GM20000 (cell line): ENCODE data around the gene DUSP18.

Experiments
- DNase-seq: peaks from one replicate; pipeline ENCODE4 v3.0.0; 2012; ENCODE audit warnings: low spot score
- TF ChIP-seq, protein P1 (sequence below): IDR thresholded peaks from 2 replicates; pipeline ENCODE4 v1.5.1; 2012; ENCODE audit warnings: mild to moderate bottlenecking, control low read depth; ENCODE audit errors: extremely low read depth, missing control alignments

DUSP18 gene

GRCh38 chr22:30647536-30647935 is 20.1 kb downstream of the DUSP18 start:
- DNase-seq: no peak
- TF ChIP-seq, protein P1, sequence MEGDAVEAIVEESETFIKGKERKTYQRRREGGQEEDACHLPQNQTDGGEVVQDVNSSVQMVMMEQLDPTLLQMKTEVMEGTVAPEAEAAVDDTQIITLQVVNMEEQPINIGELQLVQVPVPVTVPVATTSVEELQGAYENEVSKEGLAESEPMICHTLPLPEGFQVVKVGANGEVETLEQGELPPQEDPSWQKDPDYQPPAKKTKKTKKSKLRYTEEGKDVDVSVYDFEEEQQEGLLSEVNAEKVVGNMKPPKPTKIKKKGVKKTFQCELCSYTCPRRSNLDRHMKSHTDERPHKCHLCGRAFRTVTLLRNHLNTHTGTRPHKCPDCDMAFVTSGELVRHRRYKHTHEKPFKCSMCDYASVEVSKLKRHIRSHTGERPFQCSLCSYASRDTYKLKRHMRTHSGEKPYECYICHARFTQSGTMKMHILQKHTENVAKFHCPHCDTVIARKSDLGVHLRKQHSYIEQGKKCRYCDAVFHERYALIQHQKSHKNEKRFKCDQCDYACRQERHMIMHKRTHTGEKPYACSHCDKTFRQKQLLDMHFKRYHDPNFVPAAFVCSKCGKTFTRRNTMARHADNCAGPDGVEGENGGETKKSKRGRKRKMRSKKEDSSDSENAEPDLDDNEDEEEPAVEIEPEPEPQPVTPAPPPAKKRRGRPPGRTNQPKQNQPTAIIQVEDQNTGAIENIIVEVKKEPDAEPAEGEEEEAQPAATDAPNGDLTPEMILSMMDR: no peak

DNA sequence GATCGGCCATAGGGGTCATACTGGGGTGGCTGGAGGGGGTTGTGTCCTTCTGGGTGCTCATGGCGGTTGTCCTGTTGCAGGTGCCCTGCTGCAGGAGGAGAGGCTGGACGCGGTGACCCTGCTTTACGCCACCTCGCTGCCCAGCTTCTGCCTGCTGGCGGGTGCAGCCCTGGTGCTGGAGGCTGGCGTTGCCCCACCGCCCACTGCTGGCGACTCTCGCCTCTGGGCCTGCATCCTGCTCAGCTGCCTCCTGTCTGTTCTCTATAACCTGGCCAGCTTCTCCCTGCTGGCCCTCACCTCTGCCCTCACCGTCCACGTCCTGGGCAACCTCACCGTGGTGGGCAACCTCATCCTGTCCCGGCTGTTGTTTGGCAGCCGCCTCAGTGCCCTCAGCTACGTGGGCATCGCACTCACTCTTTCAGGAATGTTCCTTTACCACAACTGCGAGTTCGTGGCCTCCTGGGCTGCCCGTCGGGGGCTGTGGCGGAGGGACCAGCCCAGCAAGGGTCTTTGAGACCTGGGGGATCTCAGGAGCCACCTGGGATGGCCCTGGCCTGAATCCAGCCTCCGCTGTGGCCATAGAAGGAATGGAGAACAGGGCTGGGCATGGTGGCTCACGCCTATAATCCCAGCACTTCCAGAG is 21.0 kb downstream of the DUSP18 start:
- no peak for DNase-seq
- TF ChIP-seq, protein P1: no peak

DNA sequence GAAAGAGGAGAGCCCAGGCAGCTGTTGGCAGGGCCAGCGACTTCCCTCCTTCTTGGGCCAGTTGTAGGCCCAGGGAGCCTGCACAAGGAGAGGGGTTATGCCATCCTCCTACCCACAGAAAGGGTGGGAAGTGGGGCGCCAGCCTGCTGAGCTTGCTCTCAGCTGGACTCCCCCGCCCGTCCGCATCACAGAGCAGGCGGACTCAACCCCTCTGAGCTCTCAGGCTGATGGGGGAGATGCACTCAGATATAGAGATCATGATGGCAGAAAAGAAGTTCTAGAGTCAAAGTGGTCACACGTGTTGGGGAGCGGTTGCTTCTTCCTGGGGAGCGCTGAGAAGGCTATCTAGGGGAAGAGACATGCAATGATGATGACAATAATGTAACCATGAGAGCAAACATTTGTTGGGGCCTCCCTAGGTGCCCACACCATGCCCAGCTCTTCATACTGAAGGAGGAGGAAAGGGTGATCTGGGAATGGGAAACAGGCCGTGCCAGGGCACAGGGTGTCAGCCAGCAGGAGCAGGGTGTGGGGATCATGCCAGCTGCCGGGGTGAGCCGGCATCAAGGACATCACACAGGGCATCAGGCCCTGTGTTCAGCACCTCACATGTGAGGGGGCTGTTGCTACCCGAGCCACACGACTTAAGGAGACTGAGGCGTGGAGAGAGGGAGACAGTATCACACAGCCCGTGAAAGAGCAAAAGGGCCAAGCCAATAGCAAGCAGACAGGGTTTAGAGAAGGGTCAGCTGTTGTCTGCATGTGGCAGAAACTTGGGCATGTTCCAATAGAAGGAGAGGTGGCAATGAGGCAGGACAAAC is 24.4 kb downstream of the DUSP18 start:
- TF ChIP-seq, protein P1: no peak
- DNase-seq: no peak

DNA sequence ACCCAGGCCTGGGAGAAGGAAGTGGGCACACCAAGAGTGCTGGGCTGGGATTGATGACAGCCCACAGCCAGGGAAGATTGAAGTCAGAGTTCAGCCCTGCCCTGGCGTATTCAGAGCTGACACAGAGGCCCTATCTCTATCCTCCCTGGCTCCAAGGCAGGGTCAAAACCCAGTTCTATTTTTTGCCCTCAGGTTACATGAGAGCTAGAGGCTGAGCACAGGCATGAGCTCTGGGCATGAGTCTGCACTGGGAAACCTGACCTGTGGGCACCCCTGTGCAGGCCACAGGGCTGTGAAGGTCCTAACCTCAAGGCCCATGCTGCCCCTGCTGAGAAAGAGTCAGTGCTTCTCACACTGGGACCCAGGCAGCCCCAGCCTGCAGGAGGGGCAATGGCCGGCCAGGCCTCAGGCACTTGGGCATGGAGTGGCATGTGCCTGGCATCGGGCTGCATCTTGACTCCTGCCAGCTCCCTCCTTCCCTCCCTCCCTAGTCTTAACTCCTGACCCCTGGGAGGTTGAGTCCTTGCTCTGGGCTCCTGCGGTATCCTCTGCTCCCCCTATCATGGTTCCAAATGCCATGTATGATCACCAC is 26.7 kb downstream of the DUSP18 start:
- TF ChIP-seq, protein P1: no peak

GRCh38 chr22:30640361-30640760 is 27.3 kb downstream of the DUSP18 start:
- TF ChIP-seq, protein P1: no peak
- DNase-seq: no peak

More for the DNA sequence above, 26.7 kb downstream of the DUSP18 start:
- no peak for DNase-seq

DNA sequence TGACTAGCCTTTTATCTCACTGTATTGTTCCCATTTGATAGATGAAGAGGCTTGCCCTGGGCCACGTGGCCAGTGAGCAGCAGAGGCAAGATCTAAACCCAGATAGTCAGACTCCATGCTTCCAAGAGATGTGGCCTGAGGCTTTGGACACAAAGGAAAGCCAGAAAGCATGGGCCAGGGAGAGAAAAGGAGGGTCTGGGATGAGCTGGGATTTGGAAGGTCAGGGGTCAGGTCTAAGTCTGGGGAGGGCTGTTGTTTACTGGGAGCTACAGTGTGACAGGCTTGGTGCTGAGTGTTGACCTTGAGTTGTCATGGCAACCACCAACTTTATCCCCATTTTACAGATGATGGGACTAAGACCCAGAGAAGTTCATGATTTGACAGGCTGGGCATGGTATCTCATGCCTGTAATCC is 30.0 kb downstream of the DUSP18 start:
- no peak for DNase-seq
- TF ChIP-seq, protein P1: no peak
